PC-3 (cell line): Measurements from ENCODE around the gene CEP128.

Experiments used
- EZH2phosphoT487 ChIP-seq: fragments of 300-600 bp; sonication (generic); IDR thresholded peaks from 2 replicates; pipeline ENCODE4 v1.6.1; 2018; ENCODE audit warnings: mild to moderate bottlenecking, antibody characterized with exemption, low read length, borderline replicate concordance
- TF ChIP-seq, protein P1 (sequence below): fragments of 300-600 bp; sonication (generic); conservative IDR thresholded peaks from 2 replicates; pipeline ENCODE4 v1.5.1; 2017; ENCODE audit warnings: antibody characterized with exemption, low read depth, mild to moderate bottlenecking, low read length

DNA sequence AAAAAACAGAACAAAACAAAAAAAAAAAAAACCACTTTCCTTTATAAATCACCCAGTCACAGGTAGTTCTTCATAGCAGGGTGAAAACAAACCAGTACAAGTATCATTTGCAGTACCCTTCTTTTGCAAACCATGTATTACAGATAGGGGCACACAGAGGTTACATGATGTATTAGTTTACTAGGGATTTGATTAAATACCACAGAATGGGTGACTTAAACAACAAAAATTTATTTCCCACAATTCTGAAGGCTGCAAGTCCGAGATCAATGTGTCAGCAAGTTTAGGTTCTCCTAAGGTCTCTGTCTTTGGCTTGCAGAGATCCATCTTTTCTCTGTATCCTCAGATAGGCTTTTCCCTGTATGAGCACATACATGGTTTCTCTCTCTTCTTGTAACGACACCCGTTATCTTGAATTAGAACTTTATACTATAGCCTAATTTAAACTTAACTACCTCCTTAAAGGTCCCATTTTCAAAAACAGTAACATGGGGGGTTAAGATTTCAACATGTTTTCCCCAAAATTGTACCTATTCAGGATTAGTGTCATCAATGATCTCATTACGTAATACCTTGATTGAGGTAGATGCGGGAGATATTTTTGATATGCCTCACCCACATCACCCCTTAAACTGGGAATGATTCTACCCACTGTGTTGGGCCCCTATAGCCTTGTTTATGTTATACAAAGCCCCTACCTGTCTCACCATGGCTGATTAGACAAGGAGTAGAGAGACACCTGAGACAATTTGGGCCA is 3.5 kb upstream of the CEP128 start:
- TF ChIP-seq, protein P1, sequence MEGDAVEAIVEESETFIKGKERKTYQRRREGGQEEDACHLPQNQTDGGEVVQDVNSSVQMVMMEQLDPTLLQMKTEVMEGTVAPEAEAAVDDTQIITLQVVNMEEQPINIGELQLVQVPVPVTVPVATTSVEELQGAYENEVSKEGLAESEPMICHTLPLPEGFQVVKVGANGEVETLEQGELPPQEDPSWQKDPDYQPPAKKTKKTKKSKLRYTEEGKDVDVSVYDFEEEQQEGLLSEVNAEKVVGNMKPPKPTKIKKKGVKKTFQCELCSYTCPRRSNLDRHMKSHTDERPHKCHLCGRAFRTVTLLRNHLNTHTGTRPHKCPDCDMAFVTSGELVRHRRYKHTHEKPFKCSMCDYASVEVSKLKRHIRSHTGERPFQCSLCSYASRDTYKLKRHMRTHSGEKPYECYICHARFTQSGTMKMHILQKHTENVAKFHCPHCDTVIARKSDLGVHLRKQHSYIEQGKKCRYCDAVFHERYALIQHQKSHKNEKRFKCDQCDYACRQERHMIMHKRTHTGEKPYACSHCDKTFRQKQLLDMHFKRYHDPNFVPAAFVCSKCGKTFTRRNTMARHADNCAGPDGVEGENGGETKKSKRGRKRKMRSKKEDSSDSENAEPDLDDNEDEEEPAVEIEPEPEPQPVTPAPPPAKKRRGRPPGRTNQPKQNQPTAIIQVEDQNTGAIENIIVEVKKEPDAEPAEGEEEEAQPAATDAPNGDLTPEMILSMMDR = no peak
- no peak for TF ChIP-seq EZH2phosphoT487
